ENCODE data around the gene SPRY4.

DNA sequence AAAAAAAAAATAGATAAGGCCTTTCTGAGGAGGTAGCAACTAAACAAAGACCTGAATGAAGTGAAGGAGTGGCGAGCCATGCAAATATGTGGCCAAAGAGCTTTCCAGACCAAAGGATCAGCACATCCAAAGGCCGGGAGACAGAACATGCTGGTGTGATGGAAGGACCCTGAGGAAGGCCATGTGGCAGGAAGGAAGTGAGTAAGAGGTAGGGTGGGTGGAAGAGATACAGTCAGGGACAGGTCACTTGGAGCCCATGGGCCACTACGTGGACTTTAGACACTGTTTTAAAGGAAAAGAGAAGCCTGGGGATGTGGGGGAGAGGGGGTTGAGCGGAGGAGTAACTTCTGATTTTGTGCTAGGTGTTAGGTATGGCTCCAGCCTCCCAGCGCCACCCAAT is 31.3 kb downstream of the SPRY4 start:
- TF ChIP-seq, protein P1, sequence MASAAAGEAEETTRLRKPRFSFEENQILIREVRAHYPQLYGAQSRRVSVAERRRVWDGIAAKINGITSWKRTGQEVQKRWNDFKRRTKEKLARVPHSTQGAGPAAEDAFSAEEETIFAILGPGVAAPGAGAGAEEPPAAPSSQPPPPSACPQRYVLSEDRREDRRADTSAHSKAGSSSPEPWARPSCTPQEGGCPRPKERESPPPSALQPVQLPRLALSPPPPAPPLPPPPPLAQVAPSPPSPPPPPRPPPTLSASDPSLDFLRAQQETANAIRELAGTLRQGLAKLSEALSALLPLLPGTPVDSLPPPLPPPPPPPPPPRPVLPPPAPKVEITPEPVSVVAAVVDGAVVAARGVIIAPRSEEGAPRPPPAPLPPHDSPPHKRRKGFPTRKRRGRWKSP (CRISPR knock-in tag; IDR thresholded peaks at IDR 0.05) = no peak
- no peak for TF ChIP-seq ZNF232 (CRISPR knock-in tag; IDR thresholded peaks at IDR 0.05; ENCODE audit: borderline replicate concordance)
- no peak for TF ChIP-seq POLR2AphosphoS5 (IDR thresholded peaks at IDR 0.05; ENCODE audit: low read depth, low read length)
- TF ChIP-seq, protein P2, sequence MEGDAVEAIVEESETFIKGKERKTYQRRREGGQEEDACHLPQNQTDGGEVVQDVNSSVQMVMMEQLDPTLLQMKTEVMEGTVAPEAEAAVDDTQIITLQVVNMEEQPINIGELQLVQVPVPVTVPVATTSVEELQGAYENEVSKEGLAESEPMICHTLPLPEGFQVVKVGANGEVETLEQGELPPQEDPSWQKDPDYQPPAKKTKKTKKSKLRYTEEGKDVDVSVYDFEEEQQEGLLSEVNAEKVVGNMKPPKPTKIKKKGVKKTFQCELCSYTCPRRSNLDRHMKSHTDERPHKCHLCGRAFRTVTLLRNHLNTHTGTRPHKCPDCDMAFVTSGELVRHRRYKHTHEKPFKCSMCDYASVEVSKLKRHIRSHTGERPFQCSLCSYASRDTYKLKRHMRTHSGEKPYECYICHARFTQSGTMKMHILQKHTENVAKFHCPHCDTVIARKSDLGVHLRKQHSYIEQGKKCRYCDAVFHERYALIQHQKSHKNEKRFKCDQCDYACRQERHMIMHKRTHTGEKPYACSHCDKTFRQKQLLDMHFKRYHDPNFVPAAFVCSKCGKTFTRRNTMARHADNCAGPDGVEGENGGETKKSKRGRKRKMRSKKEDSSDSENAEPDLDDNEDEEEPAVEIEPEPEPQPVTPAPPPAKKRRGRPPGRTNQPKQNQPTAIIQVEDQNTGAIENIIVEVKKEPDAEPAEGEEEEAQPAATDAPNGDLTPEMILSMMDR (CRISPR knock-in tag; IDR thresholded peaks at IDR 0.05) = no peak
- TF ChIP-seq, protein P3, sequence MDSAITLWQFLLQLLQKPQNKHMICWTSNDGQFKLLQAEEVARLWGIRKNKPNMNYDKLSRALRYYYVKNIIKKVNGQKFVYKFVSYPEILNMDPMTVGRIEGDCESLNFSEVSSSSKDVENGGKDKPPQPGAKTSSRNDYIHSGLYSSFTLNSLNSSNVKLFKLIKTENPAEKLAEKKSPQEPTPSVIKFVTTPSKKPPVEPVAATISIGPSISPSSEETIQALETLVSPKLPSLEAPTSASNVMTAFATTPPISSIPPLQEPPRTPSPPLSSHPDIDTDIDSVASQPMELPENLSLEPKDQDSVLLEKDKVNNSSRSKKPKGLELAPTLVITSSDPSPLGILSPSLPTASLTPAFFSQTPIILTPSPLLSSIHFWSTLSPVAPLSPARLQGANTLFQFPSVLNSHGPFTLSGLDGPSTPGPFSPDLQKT (CRISPR knock-in tag; IDR thresholded peaks at IDR 0.05; ENCODE audit: borderline replicate concordance) = no peak
- TF ChIP-seq HNRNPL (IDR thresholded peaks at IDR 0.05; ENCODE audit: low read depth, low read length) = no peak
- TF ChIP-seq, protein P4, sequence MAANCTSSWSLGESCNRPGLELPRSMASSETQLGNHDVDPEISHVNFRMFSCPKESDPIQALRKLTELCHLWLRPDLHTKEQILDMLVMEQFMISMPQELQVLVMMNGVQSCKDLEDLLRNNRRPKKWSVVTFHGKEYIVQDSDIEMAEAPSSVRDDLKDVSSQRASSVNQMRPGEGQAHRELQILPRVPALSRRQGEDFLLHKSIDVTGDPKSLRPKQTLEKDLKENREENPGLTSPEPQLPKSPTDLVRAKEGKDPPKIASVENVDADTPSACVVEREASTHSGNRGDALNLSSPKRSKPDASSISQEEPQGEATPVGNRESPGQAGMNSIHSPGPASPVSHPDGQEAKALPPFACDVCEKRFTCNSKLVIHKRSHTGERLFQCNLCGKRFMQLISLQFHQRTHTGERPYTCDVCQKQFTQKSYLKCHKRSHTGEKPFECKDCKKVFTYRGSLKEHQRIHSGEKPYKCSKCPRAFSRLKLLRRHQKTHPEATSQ (CRISPR knock-in tag; IDR thresholded peaks at IDR 0.05; ENCODE audit: borderline replicate concordance) = no peak
- TF ChIP-seq, protein P5, sequence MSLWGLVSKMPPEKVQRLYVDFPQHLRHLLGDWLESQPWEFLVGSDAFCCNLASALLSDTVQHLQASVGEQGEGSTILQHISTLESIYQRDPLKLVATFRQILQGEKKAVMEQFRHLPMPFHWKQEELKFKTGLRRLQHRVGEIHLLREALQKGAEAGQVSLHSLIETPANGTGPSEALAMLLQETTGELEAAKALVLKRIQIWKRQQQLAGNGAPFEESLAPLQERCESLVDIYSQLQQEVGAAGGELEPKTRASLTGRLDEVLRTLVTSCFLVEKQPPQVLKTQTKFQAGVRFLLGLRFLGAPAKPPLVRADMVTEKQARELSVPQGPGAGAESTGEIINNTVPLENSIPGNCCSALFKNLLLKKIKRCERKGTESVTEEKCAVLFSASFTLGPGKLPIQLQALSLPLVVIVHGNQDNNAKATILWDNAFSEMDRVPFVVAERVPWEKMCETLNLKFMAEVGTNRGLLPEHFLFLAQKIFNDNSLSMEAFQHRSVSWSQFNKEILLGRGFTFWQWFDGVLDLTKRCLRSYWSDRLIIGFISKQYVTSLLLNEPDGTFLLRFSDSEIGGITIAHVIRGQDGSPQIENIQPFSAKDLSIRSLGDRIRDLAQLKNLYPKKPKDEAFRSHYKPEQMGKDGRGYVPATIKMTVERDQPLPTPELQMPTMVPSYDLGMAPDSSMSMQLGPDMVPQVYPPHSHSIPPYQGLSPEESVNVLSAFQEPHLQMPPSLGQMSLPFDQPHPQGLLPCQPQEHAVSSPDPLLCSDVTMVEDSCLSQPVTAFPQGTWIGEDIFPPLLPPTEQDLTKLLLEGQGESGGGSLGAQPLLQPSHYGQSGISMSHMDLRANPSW (CRISPR knock-in tag; IDR thresholded peaks at IDR 0.05; ENCODE audit: borderline replicate concordance) = no peak
- TF ChIP-seq, protein P6, sequence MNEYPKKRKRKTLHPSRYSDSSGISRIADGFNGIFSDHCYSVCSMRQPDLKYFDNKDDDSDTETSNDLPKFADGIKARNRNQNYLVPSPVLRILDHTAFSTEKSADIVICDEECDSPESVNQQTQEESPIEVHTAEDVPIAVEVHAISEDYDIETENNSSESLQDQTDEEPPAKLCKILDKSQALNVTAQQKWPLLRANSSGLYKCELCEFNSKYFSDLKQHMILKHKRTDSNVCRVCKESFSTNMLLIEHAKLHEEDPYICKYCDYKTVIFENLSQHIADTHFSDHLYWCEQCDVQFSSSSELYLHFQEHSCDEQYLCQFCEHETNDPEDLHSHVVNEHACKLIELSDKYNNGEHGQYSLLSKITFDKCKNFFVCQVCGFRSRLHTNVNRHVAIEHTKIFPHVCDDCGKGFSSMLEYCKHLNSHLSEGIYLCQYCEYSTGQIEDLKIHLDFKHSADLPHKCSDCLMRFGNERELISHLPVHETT (CRISPR knock-in tag; conservative IDR thresholded peaks at IDR 0.05) = no peak
- no peak for TF ChIP-seq RNF2 (conservative IDR thresholded peaks at IDR 0.05; ENCODE audit: low read depth)

All from HepG2 (cell line).